Astrocyte (in vitro differentiated cells and primary cell): ENCODE measurements around the gene ZBTB7B.

ENCODE experiments used
- EZH2 ChIP-seq: IDR thresholded peaks from 2 replicates; pipeline ENCODE4 v1.6.1; 2012; ENCODE audit warnings: mild to moderate bottlenecking, low read length, inconsistent platforms; ENCODE audit not compliant: insufficient read depth
- TF ChIP-seq, protein P1 (sequence below): IDR thresholded peaks from 2 replicates; pipeline ENCODE4 v1.5.1; 2011; ENCODE audit warnings: low read depth, mild to moderate bottlenecking, inconsistent platforms, low read length, moderate library complexity; ENCODE audit not compliant: insufficient read depth

DNA sequence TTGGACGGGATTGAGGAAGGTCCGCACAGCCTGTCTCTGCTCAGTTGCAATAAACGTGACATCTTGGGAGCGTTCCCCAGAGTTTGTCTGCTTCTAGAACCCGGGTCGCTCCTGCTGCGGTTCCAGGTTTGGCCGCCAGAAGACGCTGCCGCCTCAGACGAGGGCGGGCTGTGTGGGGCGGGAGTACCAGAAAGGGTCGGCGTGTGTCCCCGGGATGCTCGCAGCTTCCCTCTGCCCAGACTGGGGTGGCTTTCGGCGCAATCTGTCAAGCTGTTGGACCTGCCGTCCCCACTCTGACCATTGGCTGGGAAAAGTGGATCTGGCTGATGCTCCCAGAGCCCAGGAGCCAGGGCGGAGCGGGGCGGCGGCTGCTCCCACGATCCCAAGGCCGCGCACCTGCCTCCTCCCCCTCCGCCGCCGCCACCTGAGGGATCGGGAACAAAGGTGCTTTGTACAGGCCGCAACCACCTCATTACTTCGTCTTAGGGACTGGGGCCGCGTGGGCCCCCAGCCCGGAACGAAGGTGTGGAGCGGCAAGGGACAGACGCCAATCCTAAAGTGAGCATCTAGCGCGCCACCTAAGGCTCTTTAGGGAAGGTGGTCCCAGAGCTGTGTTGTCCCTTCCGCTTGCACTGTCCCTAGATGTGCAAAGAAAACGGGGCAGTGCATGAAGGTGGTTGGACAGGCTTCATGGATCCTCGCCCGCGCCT, 60.3 kb downstream of the ZBTB7B start:
- TF ChIP-seq, protein P1, sequence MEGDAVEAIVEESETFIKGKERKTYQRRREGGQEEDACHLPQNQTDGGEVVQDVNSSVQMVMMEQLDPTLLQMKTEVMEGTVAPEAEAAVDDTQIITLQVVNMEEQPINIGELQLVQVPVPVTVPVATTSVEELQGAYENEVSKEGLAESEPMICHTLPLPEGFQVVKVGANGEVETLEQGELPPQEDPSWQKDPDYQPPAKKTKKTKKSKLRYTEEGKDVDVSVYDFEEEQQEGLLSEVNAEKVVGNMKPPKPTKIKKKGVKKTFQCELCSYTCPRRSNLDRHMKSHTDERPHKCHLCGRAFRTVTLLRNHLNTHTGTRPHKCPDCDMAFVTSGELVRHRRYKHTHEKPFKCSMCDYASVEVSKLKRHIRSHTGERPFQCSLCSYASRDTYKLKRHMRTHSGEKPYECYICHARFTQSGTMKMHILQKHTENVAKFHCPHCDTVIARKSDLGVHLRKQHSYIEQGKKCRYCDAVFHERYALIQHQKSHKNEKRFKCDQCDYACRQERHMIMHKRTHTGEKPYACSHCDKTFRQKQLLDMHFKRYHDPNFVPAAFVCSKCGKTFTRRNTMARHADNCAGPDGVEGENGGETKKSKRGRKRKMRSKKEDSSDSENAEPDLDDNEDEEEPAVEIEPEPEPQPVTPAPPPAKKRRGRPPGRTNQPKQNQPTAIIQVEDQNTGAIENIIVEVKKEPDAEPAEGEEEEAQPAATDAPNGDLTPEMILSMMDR, result peak; percentile 48
- TF ChIP-seq EZH2, result no peak
